ENCODE measurements around the gene FLRT2.

The FLRT2 gene, protein sequence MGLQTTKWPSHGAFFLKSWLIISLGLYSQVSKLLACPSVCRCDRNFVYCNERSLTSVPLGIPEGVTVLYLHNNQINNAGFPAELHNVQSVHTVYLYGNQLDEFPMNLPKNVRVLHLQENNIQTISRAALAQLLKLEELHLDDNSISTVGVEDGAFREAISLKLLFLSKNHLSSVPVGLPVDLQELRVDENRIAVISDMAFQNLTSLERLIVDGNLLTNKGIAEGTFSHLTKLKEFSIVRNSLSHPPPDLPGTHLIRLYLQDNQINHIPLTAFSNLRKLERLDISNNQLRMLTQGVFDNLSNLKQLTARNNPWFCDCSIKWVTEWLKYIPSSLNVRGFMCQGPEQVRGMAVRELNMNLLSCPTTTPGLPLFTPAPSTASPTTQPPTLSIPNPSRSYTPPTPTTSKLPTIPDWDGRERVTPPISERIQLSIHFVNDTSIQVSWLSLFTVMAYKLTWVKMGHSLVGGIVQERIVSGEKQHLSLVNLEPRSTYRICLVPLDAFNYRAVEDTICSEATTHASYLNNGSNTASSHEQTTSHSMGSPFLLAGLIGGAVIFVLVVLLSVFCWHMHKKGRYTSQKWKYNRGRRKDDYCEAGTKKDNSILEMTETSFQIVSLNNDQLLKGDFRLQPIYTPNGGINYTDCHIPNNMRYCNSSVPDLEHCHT

DNA sequence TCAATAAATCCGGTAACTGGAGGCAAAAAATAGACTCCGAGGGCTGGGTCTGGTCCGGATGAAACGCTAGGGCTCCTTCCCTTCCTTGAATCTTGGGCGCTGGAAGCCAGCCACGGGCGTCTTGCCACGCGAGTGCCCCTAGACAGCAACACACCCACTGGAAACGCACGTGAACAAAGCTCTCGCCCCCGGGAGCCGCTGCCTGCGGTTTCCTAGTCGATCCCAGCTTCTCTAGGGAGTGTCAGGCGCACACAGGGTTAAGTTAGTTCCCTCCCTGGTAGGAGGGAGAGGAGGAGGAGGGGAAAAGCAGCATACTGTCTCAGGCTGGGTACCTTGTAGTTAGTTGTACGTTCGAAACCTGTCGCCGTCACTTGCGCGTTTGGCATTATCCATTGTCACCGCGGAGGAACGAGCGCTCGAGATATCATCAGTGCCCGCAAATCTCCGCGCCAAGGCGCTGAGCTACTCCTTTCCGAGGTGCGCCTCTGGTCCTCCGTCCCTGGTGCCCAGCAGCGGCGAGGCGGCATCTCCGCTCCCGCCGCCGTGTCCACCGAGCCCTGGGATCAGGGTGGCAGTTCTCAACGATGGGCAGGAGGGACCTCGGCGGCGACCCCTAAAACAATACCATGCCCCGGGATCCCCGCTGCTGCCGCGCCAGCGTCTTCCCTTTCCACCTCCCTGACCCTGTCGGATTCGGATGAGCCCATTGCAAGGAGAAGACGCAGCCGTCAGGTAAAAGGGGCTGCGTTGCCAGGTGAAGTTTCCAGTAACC lies at the start of gene FLRT2:
FLRT2 (plus strand) TSS at position 342 of the 772 bp plus-strand sequence. CDS start 91,371 bp downstream, outside the sequence.
- Histone ChIP-seq H3K27ac (ENCODE audit: low read depth, low read length) (peak within 1 kb of the TSS; percentile 62), H3K36me3 (ENCODE audit: control insufficient read depth in 5 of 5, insufficient read depth in 5 of 5, low read length in 5 of 5) (no peaks in the 10 kb centered on the region), H3K9ac (ENCODE audit: low read length in 5 of 5) (peak within 1 kb of the TSS; percentile 2 to 79 (median 45)), H3K27me3 (ENCODE audit: control insufficient read depth in 5 of 5, insufficient read depth in 4 of 5, low read length in 5 of 5) (peaks cover 0 to 19% (median 5%) of the 10 kb centered on the region in 5 donors), H3K4me1 (ENCODE audit: control insufficient read depth in 5 of 5, insufficient read depth in 5 of 5, low read length in 5 of 5) (peaks cover 10 to 67% (median 60%) of the 10 kb centered on the region in 5 donors), H3K9me3 (ENCODE audit: control insufficient read depth in 5 of 5, low read length in 5 of 5) (no peaks in the 10 kb centered on the region), H3K4me3 (ENCODE audit: low read depth in 1 of 5, low read length in 5 of 5) (peak within 1 kb of the TSS; percentile 70 to 93 (median 83))

DNA sequence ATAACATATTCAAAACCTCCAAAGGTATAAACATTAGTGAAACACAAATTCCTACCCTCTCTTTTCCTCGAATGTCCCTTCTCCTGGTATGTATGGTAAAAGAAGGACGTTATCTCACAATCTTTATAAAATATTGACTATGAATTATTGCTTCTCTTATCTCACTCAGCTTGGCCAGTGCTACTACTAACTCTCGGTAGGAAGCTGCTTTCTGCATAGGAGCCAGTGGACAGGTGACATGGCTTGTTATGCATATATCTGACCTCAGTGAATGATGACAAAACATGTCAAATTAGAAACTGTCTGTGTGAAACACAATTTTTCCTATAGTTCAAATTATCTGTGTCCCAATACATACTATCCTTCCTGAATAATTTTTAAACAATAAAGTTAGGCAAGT lies 48.5 kb upstream of the FLRT2 start:
- no peak overlapping the region for H3K27ac ChIP-seq (ENCODE audit: low read depth, low read length)

GRCh38 chr14:85482552-85482951 lies 47.4 kb upstream of the FLRT2 start:
- Histone ChIP-seq H3K36me3 (ENCODE audit: control insufficient read depth in 5 of 5, insufficient read depth in 5 of 5, low read length in 5 of 5) (no peaks in the 10 kb centered on the region), H3K9ac (ENCODE audit: low read length in 5 of 5) (no peak overlapping the region), H3K4me3 (ENCODE audit: low read depth in 1 of 5, low read length in 5 of 5) (no peak overlapping the region), H3K9me3 (ENCODE audit: control insufficient read depth in 5 of 5, low read length in 5 of 5) (no peaks in the 10 kb centered on the region), H3K27ac (ENCODE audit: low read depth, low read length) (no peak overlapping the region), H3K27me3 (ENCODE audit: control insufficient read depth in 5 of 5, insufficient read depth in 4 of 5, low read length in 5 of 5) (no peaks in the 10 kb centered on the region), H3K4me1 (ENCODE audit: control insufficient read depth in 5 of 5, insufficient read depth in 5 of 5, low read length in 5 of 5) (peaks cover 0 to 4% (median 0%) of the 10 kb centered on the region in 5 donors)

More for the DNA sequence above, 48.5 kb upstream of the FLRT2 start:
- Histone ChIP-seq H3K4me1 (ENCODE audit: control insufficient read depth in 5 of 5, insufficient read depth in 5 of 5, low read length in 5 of 5) (no peaks in the 10 kb centered on the region), H3K9ac (ENCODE audit: low read length in 5 of 5) (no peak overlapping the region), H3K27me3 (ENCODE audit: control insufficient read depth in 5 of 5, insufficient read depth in 4 of 5, low read length in 5 of 5) (no peaks in the 10 kb centered on the region), H3K9me3 (ENCODE audit: control insufficient read depth in 5 of 5, low read length in 5 of 5) (no peaks in the 10 kb centered on the region), H3K4me3 (ENCODE audit: low read depth in 1 of 5, low read length in 5 of 5) (no peak overlapping the region), H3K36me3 (ENCODE audit: control insufficient read depth in 5 of 5, insufficient read depth in 5 of 5, low read length in 5 of 5) (no peaks in the 10 kb centered on the region)

GRCh38 chr14:85483037-85483436 lies 46.9 kb upstream of the FLRT2 start:
- Histone ChIP-seq H3K9me3 (ENCODE audit: control insufficient read depth in 5 of 5, low read length in 5 of 5) (no peaks in the 10 kb centered on the region), H3K36me3 (ENCODE audit: control insufficient read depth in 5 of 5, insufficient read depth in 5 of 5, low read length in 5 of 5) (no peaks in the 10 kb centered on the region), H3K4me3 (ENCODE audit: low read depth in 1 of 5, low read length in 5 of 5) (no peak overlapping the region), H3K4me1 (ENCODE audit: control insufficient read depth in 5 of 5, insufficient read depth in 5 of 5, low read length in 5 of 5) (peaks cover 0 to 4% (median 0%) of the 10 kb centered on the region in 5 donors), H3K27ac (ENCODE audit: low read depth, low read length) (no peak overlapping the region), H3K27me3 (ENCODE audit: control insufficient read depth in 5 of 5, insufficient read depth in 4 of 5, low read length in 5 of 5) (no peaks in the 10 kb centered on the region), H3K9ac (ENCODE audit: low read length in 5 of 5) (no peak overlapping the region)

GRCh38 chr14:85483652-85484051 lies 46.3 kb upstream of the FLRT2 start:
- no peaks in the 10 kb centered on the region for H3K9me3 ChIP-seq (ENCODE audit: control insufficient read depth in 5 of 5, low read length in 5 of 5)
- no peak overlapping the region for H3K9ac ChIP-seq (ENCODE audit: low read length in 5 of 5)
- no peak overlapping the region for H3K27ac ChIP-seq (ENCODE audit: low read depth, low read length)
- H3K4me3 ChIP-seq (ENCODE audit: low read depth in 1 of 5, low read length in 5 of 5), result no peak overlapping the region
- H3K36me3 ChIP-seq (ENCODE audit: control insufficient read depth in 5 of 5, insufficient read depth in 5 of 5, low read length in 5 of 5), result no peaks in the 10 kb centered on the region
- H3K27me3 ChIP-seq (ENCODE audit: control insufficient read depth in 5 of 5, insufficient read depth in 4 of 5, low read length in 5 of 5), result no peaks in the 10 kb centered on the region
- peaks cover 0 to 4% (median 0%) of the 10 kb centered on the region in 5 donors for H3K4me1 ChIP-seq (ENCODE audit: control insufficient read depth in 5 of 5, insufficient read depth in 5 of 5, low read length in 5 of 5)

GRCh38 chr14:85487215-85487614 lies 42.7 kb upstream of the FLRT2 start:
- Histone ChIP-seq H3K9ac (ENCODE audit: low read length in 5 of 5) (no peak overlapping the region), H3K4me3 (ENCODE audit: low read depth in 1 of 5, low read length in 5 of 5) (no peak overlapping the region), H3K27ac (ENCODE audit: low read depth, low read length) (no peak overlapping the region), H3K4me1 (ENCODE audit: control insufficient read depth in 5 of 5, insufficient read depth in 5 of 5, low read length in 5 of 5) (peaks cover 0 to 4% (median 0%) of the 10 kb centered on the region in 5 donors), H3K27me3 (ENCODE audit: control insufficient read depth in 5 of 5, insufficient read depth in 4 of 5, low read length in 5 of 5) (no peaks in the 10 kb centered on the region), H3K36me3 (ENCODE audit: control insufficient read depth in 5 of 5, insufficient read depth in 5 of 5, low read length in 5 of 5) (no peaks in the 10 kb centered on the region), H3K9me3 (ENCODE audit: control insufficient read depth in 5 of 5, low read length in 5 of 5) (peaks cover 0 to 4% (median 0%) of the 10 kb centered on the region in 5 donors)

DNA sequence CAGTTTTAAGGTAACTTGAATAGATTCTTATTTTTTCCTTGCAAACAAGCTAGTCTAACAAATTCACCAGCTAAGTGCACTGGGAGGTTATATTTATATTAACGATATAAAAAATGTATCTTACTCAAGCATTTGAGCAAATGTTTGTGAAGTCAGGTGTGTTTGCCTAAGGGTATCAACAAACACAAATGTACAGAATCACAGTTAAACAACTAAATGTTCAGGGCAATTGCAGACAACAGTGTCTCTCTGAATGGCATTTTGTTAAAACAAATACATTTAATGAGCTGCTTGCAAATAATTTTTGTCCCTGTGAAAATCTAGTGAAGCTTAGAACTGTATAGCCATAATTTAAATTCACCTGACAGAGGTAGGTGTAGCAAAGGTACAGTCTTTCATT lies 28.2 kb upstream of the FLRT2 start:
- H3K9ac ChIP-seq (ENCODE audit: low read length in 5 of 5), result no peak overlapping the region
- H3K9me3 ChIP-seq (ENCODE audit: control insufficient read depth in 5 of 5, low read length in 5 of 5), result no peaks in the 10 kb centered on the region
- H3K36me3 ChIP-seq (ENCODE audit: control insufficient read depth in 5 of 5, insufficient read depth in 5 of 5, low read length in 5 of 5), result no peaks in the 10 kb centered on the region
- no peaks in the 10 kb centered on the region for H3K27me3 ChIP-seq (ENCODE audit: control insufficient read depth in 5 of 5, insufficient read depth in 4 of 5, low read length in 5 of 5)
- H3K4me3 ChIP-seq (ENCODE audit: low read depth in 1 of 5, low read length in 5 of 5), result no peak overlapping the region
- H3K4me1 ChIP-seq (ENCODE audit: control insufficient read depth in 5 of 5, insufficient read depth in 5 of 5, low read length in 5 of 5), result no peaks in the 10 kb centered on the region
- H3K27ac ChIP-seq (ENCODE audit: low read depth, low read length), result no peak overlapping the region

GRCh38 chr14:85508863-85509262 lies 21.1 kb upstream of the FLRT2 start:
- Histone ChIP-seq H3K36me3 (ENCODE audit: control insufficient read depth in 5 of 5, insufficient read depth in 5 of 5, low read length in 5 of 5) (no peaks in the 10 kb centered on the region), H3K27ac (ENCODE audit: low read depth, low read length) (no peak overlapping the region), H3K9me3 (ENCODE audit: control insufficient read depth in 5 of 5, low read length in 5 of 5) (no peaks in the 10 kb centered on the region), H3K4me1 (ENCODE audit: control insufficient read depth in 5 of 5, insufficient read depth in 5 of 5, low read length in 5 of 5) (peaks cover 0 to 6% (median 2%) of the 10 kb centered on the region in 5 donors), H3K4me3 (ENCODE audit: low read depth in 1 of 5, low read length in 5 of 5) (no peak overlapping the region), H3K27me3 (ENCODE audit: control insufficient read depth in 5 of 5, insufficient read depth in 4 of 5, low read length in 5 of 5) (no peaks in the 10 kb centered on the region), H3K9ac (ENCODE audit: low read length in 5 of 5) (no peak overlapping the region)

- Histone ChIP-seq H3K9me3 (ENCODE audit: control insufficient read depth in 5 of 5, low read length in 5 of 5) (no peaks in the 10 kb centered on the region), H3K27me3 (ENCODE audit: control insufficient read depth in 5 of 5, insufficient read depth in 4 of 5, low read length in 5 of 5) (no peaks in the 10 kb centered on the region), H3K4me1 (ENCODE audit: control insufficient read depth in 5 of 5, insufficient read depth in 5 of 5, low read length in 5 of 5) (peaks cover 0 to 11% (median 4%) of the 10 kb centered on the region in 5 donors)
Observed at GRCh38 chr14:85512451-85512850, 17.5 kb upstream of the FLRT2 start.

More at GRCh38 chr14:85512451-85512850, 17.5 kb upstream of the FLRT2 start:
- Histone ChIP-seq H3K27ac (ENCODE audit: low read depth, low read length) (no peak overlapping the region), H3K9ac (ENCODE audit: low read length in 5 of 5) (no peak overlapping the region), H3K4me3 (ENCODE audit: low read depth in 1 of 5, low read length in 5 of 5) (no peak overlapping the region), H3K36me3 (ENCODE audit: control insufficient read depth in 5 of 5, insufficient read depth in 5 of 5, low read length in 5 of 5) (no peaks in the 10 kb centered on the region)
